Stimulated activated CD4-positive, alpha-beta T cell treated with anti-CD3 and anti-CD28 coated beads, Interleukin-15, amount 100 ng/mL, for 1 hour (primary cell): ENCODE measurements around the gene PSORS1C2.
"Not testable (repeated sequence)": the region's sequence is repeated elsewhere in the genome, so short reads cannot be mapped to it uniquely, and the experiment has no call there.

Experiments used
- DNase-seq, 2 donors: peaks; one replicate each; pipeline ENCODE4 v3.0.0-alpha.2; 2020; ENCODE audit warnings: low read depth in 1 of 2, low spot score in 1 of 2

Gene PSORS1C2

GRCh38 chr6:31165986-31166385 is 27.1 kb upstream of the PSORS1C2 start:
- DNase-seq: no peak

GRCh38 chr6:31165064-31165832 is 26.4 kb upstream of the PSORS1C2 start:
- DNase-seq: not testable (repeated sequence)

DNA sequence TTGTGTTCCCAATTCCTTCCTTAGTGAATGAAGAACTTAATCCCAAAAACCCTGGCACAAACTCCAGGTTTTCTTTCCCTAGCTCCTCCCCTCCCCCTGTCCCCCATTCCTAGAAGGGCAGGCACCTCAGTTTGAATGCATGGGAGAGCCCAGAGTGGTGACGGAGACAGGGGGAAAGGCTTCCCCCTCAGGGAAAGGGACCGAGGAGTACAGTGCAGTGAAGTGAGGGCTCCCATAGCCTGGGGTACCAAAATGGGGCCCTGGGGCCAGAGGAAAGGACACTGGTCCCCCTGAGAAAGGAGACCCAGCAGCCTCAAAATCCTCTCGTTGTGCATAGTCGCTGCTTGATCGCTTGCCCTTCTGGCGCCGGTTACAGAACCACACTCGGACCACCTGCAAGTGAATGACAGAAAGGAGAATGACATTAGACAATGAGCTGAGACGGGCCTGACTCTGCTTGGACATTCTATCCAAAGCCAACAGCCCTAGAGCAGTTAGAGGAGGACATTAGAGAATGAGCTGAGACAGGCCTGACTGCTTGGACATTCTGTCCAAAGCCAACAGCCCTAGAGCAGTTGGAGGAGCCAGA is 25.7 kb upstream of the PSORS1C2 start:
- DNase-seq: not testable (repeated sequence)

- no peak for DNase-seq
Measured at GRCh38 chr6:31163922-31164321, 25.1 kb upstream of the PSORS1C2 start.

GRCh38 chr6:31162463-31163165 is 23.7 kb upstream of the PSORS1C2 start:
- no peak for DNase-seq

GRCh38 chr6:31161216-31162126 is 22.6 kb upstream of the PSORS1C2 start:
- no peak for DNase-seq

DNA sequence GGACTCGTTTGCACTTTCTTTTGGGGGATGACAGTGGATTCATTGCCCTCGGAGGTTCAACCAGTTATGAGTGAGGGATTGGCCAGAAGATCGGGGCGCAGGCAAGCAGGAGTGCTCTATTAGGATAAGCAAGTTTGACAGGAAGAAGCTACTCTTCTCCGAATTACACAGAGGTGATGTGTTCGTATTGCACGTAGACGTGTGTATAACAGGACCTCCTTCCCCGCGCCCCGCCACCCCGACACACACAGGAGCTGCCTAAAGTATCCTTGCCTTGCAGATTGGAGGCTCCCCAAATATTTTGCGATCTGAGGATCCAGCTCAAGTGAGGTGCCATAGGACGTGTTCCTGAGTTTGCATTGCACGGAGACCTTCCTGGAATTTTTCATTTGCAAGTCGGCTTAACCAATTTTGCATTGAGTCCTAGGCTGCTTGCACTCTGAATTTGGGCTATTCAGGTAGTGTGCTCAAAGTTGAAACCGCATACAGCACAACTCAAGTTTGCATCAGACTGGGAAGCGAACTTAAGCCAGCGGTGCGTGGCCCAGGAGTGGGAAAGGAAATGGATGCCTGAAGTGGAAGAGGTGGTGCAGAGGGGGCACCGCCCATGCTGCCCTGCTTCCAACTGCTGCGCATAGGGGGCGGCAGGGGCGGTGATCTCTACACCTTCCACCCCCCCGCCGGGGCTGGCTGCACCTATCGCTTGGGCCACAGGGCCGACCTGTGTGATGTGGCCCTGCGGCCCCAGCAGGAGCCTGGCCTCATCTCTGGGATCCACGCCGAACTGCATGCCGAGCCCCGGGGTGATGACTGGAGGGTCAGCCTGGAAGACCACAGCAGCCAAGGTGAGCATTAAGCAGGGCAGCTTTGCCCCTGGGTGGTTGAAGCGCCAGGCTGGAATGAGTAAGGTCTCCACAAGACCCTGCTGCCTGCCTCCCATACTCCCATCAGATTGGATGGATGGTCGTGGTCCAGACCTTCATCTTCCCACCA is 20.3 kb upstream of the PSORS1C2 start:
- DNase-seq: no peak

DNA sequence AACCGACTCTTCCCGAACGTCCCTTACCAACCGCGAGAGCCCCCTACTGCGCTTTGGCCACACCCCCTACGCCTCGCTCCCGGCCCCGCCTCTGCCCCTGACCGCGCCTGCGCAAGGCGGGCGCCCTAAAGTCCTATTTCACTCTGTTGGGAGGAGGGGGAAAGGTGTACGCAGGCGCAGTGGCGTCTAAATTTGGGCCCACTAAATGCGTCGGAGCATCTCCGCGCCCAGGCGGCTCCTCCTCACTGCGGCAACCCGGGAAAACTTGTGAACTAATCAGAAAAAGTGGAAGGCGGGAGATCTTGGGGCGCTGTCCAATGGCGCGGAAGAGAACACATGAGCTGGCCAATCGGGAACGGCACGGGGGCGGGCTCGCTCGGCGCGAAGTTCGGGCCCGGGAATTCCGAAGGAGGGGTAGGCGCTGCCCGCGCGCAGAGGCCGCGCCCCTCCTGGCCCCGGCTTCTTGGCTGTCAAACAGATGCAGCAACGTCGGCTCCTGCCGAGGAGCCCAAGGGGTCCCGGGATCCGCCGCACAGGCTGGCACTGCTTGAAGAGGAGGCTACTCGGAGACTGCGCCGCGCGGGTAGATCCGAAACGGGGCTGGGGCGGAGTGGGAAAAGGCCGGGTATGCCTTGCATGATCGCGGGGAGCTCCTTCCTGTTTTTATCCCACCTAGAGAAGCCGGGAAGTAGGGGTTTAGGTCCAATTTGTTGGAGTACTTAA is 19.4 kb upstream of the PSORS1C2 start, which contains the start of gene TCF19:
Gene TCF19 (plus strand): TSS at position 450 of the 723 bp plus-strand sequence. CDS start 881 bp downstream, outside the sequence.
- DNase-seq: peak; percentile 99

- no peak for DNase-seq
Measured at GRCh38 chr6:31157513-31158139, 18.8 kb upstream of the PSORS1C2 start, which contains the start of gene CCHCR1. Gene CCHCR1, minus strand, starts transcription at chr6:31157802. Its CDS starts 202 bp downstream, at chr6:31157600.

GRCh38 chr6:31156641-31157040 is 17.8 kb upstream of the PSORS1C2 start:
- no peak for DNase-seq

GRCh38 chr6:31154436-31154835 is 15.6 kb upstream of the PSORS1C2 start:
- DNase-seq: no peak

- DNase-seq: no peak
Measured at GRCh38 chr6:31152781-31153180, 13.9 kb upstream of the PSORS1C2 start.

DNA sequence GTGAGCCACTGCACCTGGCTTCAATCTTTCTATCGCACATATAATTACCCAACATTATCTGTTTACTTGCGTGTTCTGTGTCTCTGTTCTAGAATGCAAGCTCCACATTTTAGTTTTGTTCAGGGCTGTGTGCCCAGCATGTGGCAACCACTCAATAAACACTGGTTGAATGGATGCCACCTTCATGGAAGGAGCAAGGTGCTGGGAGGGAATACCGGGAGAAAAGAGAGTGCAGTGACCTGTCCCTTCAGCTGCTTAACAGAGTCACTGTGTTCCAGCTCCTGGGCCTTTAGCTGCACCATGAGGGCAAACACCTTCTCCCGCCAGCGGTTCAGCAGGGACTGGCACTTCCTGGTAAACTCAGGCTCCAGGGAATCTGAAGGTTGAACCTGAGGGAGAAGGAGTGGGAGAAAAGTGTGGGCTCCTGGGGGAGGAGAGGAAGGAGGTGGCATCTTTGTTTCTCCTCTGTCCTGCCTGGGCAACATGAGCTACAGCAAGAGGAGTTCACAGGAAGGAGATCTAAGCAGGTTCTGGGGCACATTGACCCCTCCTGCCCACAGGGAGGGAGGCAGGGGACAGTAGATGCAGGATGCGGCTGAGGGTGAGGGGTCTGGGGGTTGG is 11.1 kb upstream of the PSORS1C2 start:
- no peak for DNase-seq

- DNase-seq: no peak
Measured at GRCh38 chr6:31145386-31145785, 6.5 kb upstream of the PSORS1C2 start.

- no peak for DNase-seq
Measured at GRCh38 chr6:31144970-31145340, 6.1 kb upstream of the PSORS1C2 start.

- no peak for DNase-seq
Measured at GRCh38 chr6:31144296-31144969, 5.6 kb upstream of the PSORS1C2 start.

GRCh38 chr6:31143148-31143547 is 4.3 kb upstream of the PSORS1C2 start:
- no peak for DNase-seq

GRCh38 chr6:31142361-31142761 is 3.5 kb upstream of the PSORS1C2 start:
- DNase-seq: no peak
